H1 (cell line): ENCODE measurements around the gene FSD1L.

Experiments
- BRCA1 ChIP-seq: IDR thresholded peaks from 2 replicates; pipeline ENCODE4 v1.6.1; 2012; ENCODE audit warnings: low read depth, low read length, improper control_type of control experiment
- EZH2 ChIP-seq: fragments of 200-600 bp; sonication (generic); IDR thresholded peaks from 2 replicates; pipeline ENCODE4 v1.7.1; 2012; ENCODE audit warnings: low read depth, mild to moderate bottlenecking, moderate library complexity, low read length, inconsistent platforms; ENCODE audit not compliant: severe bottlenecking
- HDAC2 ChIP-seq, 2 experiments: fragments of 300-600 bp in 1 of 2; sonication (generic) in 1 of 2; IDR thresholded peaks; 2 replicates each; pipeline ENCODE4 v1.6.1; 2011 to 2012; ENCODE audit warnings: low read depth in 2 of 2, low read length in 2 of 2, mild to moderate bottlenecking in 2 of 2, moderate library complexity in 2 of 2, borderline replicate concordance in 1 of 2, inconsistent platforms in 1 of 2
- NRF1 ChIP-seq: IDR thresholded peaks from 2 replicates; pipeline ENCODE4 v1.6.1; 2011; ENCODE audit warnings: mild to moderate bottlenecking, low read depth, low read length, improper control_type of control experiment
- POLR2A ChIP-seq, 2 experiments: IDR thresholded peaks; 1 replicate in 1 of 2; 2 replicates in 1 of 2; pipeline ENCODE4 v1.6.1; 2011; ENCODE audit warnings: low read depth in 2 of 2, low read length in 2 of 2, mild to moderate bottlenecking in 2 of 2; ENCODE audit errors: control extremely low read depth in 1 of 2
- POLR2AphosphoS5 ChIP-seq: IDR thresholded peaks from 2 replicates; pipeline ENCODE4 v1.6.1; 2011; ENCODE audit warnings: low read depth, low read length
- RBBP5 ChIP-seq: IDR thresholded peaks from 2 replicates; pipeline ENCODE4 v1.7.1; 2012; ENCODE audit warnings: low read depth, mild to moderate bottlenecking, inconsistent platforms, low read length, moderate library complexity, borderline replicate concordance
- RFX5 ChIP-seq: IDR thresholded peaks from 2 replicates; pipeline ENCODE4 v1.6.1; 2011; ENCODE audit warnings: low read depth, low read length, improper control_type of control experiment, borderline replicate concordance
- RXRA ChIP-seq: IDR thresholded peaks from 2 replicates; pipeline ENCODE4 v1.6.1; 2011; ENCODE audit warnings: low read depth, mild to moderate bottlenecking, low read length, moderate library complexity; ENCODE audit not compliant: insufficient read depth
- SIN3A ChIP-seq, 2 experiments: IDR thresholded peaks in 1 of 2; conservative IDR thresholded peaks in 1 of 2; 2 replicates each; pipeline ENCODE4 v1.6.1; 2011 to 2012; ENCODE audit warnings: low read length in 2 of 2, improper control_type of control experiment in 1 of 2, low read depth in 1 of 2, mild to moderate bottlenecking in 1 of 2
- SIRT6 ChIP-seq: IDR thresholded peaks from one replicate; pipeline ENCODE4 v1.7.1; 2012; ENCODE audit warnings: low read length, inconsistent platforms
- ZNF274 ChIP-seq: IDR thresholded peaks from 2 replicates; pipeline ENCODE4 v1.7.0; 2012; ENCODE audit warnings: low read length, borderline replicate concordance; ENCODE audit errors: extremely low read depth
- TF ChIP-seq, protein P1 (sequence below): IDR thresholded peaks from 2 replicates; pipeline ENCODE4 v1.6.1; 2011; ENCODE audit warnings: low read length, improper control_type of control experiment
- TF ChIP-seq, protein P2 (sequence below), 3 experiments: IDR thresholded peaks; 1 replicate in 2 of 3; 2 replicates in 1 of 3; pipeline versions ENCODE4 v1.5.1 to v1.6.1; 2011; ENCODE audit warnings: low read length in 3 of 3, mild to moderate bottlenecking in 3 of 3, inconsistent platforms in 2 of 3, low read depth in 1 of 3, moderate library complexity in 1 of 3; ENCODE audit not compliant: insufficient read depth in 1 of 3; ENCODE audit errors: control extremely low read depth in 1 of 3

DNA sequence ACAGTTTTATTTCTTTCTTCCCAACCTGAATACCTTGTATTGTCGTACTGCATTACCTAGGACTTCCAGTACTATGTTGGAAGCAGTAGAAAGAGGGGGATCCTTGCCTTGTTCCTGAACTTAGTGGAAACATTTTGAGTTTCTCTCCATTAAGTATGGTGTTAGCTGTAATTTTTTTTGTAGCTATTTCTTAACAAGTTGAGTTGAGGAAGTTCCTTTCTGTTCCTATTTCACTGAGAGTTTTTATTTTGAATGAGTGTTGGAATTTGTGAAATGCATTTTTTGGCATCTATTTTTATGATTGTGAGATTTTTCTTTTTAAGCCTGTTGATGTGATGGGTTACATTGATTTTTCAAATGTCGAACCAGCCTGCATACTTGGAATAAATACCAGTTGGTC, 49.0 kb downstream of the FSD1L start:
- TF ChIP-seq, protein P1, sequence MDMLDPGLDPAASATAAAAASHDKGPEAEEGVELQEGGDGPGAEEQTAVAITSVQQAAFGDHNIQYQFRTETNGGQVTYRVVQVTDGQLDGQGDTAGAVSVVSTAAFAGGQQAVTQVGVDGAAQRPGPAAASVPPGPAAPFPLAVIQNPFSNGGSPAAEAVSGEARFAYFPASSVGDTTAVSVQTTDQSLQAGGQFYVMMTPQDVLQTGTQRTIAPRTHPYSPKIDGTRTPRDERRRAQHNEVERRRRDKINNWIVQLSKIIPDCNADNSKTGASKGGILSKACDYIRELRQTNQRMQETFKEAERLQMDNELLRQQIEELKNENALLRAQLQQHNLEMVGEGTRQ, result no peak
- TF ChIP-seq RBBP5 (no peak), BRCA1 (no peak), ZNF274 (no peak), POLR2A (IDR thresholded peaks at IDR 0.05; ENCODE audit: control extremely low read depth in 1 of 2, low read depth in 2 of 2, low read length in 2 of 2) (no peak), NRF1 (no peak), RXRA (no peak), POLR2AphosphoS5 (no peak), EZH2 (no peak), HDAC2 (IDR thresholded peaks at IDR 0.05; ENCODE audit: borderline replicate concordance in 1 of 2, low read depth in 2 of 2, low read length in 2 of 2) (no peak), SIRT6 (no peak), RFX5 (no peak), SIN3A (conservative IDR thresholded peaks at IDR 0.05 in 1 of 2, IDR thresholded peaks at IDR 0.05 in 1 of 2; ENCODE audit: low read depth in 1 of 2, low read length in 2 of 2) (no peak)
- TF ChIP-seq, protein P2, sequence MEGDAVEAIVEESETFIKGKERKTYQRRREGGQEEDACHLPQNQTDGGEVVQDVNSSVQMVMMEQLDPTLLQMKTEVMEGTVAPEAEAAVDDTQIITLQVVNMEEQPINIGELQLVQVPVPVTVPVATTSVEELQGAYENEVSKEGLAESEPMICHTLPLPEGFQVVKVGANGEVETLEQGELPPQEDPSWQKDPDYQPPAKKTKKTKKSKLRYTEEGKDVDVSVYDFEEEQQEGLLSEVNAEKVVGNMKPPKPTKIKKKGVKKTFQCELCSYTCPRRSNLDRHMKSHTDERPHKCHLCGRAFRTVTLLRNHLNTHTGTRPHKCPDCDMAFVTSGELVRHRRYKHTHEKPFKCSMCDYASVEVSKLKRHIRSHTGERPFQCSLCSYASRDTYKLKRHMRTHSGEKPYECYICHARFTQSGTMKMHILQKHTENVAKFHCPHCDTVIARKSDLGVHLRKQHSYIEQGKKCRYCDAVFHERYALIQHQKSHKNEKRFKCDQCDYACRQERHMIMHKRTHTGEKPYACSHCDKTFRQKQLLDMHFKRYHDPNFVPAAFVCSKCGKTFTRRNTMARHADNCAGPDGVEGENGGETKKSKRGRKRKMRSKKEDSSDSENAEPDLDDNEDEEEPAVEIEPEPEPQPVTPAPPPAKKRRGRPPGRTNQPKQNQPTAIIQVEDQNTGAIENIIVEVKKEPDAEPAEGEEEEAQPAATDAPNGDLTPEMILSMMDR (IDR thresholded peaks at IDR 0.05; ENCODE audit: control extremely low read depth in 1 of 3, insufficient read depth in 1 of 3, low read depth in 1 of 3, low read length in 3 of 3), result no peak
